ENCODE data around the gene GCFC2.

The GCFC2 gene

DNA sequence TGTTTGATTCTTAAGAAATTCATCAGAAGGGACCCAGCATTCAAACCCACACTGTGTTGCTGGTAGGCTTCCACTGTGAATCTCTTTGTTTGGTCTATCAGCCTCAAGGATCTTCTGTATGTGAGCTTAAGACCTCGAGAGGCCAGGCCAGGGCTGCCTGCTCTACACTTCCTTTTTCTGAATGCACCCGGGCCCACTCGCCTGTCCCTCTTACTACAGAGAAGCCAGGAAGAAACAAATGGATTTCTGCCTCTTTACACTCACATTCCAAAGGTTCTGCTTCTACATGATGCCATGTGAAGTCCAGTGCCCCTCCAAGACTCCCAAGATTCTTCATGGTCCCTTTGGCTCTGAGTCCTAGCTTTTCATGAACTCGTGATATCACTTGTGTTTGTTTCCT lies 89.5 kb downstream of the GCFC2 start:
- no peak for DNase-seq

- no peak for DNase-seq
Measured at GRCh38 chr2:75619956-75620740, 90.6 kb downstream of the GCFC2 start.

GRCh38 chr2:75616933-75617332 lies 93.8 kb downstream of the GCFC2 start:
- DNase-seq, result no peak

GRCh38 chr2:75616406-75616805 lies 94.3 kb downstream of the GCFC2 start:
- no peak for DNase-seq

GRCh38 chr2:75614162-75614651 lies 96.5 kb downstream of the GCFC2 start:
- no peak for DNase-seq

DNA sequence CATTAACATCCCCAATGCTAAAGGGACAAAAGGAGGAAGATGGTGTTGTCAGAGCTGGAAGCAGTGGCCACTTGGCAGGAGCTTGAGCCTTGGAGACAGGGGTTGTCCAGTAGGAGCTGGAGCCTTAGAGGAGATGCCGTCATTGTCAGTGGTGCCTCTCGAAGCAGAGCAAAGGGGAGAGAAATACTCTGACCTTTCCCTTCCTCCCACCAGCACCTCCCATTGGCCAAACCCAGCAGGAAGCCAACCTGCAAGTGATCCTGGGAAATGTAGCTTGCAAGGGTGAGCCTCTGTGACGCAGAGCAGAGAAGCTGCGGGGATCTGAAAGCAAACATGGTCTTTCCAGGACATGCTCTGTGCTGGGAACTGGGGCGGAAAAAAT lies 97.9 kb downstream of the GCFC2 start:
- no peak for DNase-seq
